ENCODE measurements around the gene FAM135A. TPM values are rescaled to one million over a fixed set of nuclear protein-coding genes. Genes with fewer than 3 reads are reported as not detected.
"Not testable (repeated sequence)": the region's sequence is repeated elsewhere in the genome, so short reads cannot be mapped to it uniquely, and the experiment has no call there.

FAM135A gene
- total RNA-seq, 1 donor, result 21.0 TPM

GRCh38 chr6:70590400-70590799 is 177.1 kb downstream of the FAM135A start:
- no peak for TF ChIP-seq CTCF (IDR thresholded peaks at IDR 0.05; ENCODE audit: insufficient read depth, low read length)
- no peak overlapping the region for H3K4me3 ChIP-seq (ENCODE audit: low read depth, low read length)
- DNase-seq (ENCODE audit: low read depth), result no peak

- H3K4me3 ChIP-seq (ENCODE audit: low read depth, low read length), result no peak overlapping the region
- TF ChIP-seq CTCF (IDR thresholded peaks at IDR 0.05; ENCODE audit: insufficient read depth, low read length), result no peak
- peak; percentile 48 for DNase-seq (ENCODE audit: low read depth)
Measured at GRCh38 chr6:70592391-70593117, 179.2 kb downstream of the FAM135A start.

- TF ChIP-seq CTCF (IDR thresholded peaks at IDR 0.05; ENCODE audit: insufficient read depth, low read length), result no peak
- no peak overlapping the region for H3K4me3 ChIP-seq (ENCODE audit: low read depth, low read length)
- DNase-seq (ENCODE audit: low read depth), result no peak
Measured at GRCh38 chr6:70593118-70593486, 179.8 kb downstream of the FAM135A start.

GRCh38 chr6:70599187-70599586 is 185.9 kb downstream of the FAM135A start:
- TF ChIP-seq CTCF (IDR thresholded peaks at IDR 0.05; ENCODE audit: insufficient read depth, low read length), result no peak
- no peak overlapping the region for H3K4me3 ChIP-seq (ENCODE audit: low read depth, low read length)
- DNase-seq (ENCODE audit: low read depth), result no peak

GRCh38 chr6:70601014-70601413 is 187.7 kb downstream of the FAM135A start:
- no peak overlapping the region for H3K4me3 ChIP-seq (ENCODE audit: low read depth, low read length)
- no peak for TF ChIP-seq CTCF (IDR thresholded peaks at IDR 0.05; ENCODE audit: insufficient read depth, low read length)
- DNase-seq (ENCODE audit: low read depth), result no peak

- H3K4me3 ChIP-seq (ENCODE audit: low read depth, low read length), result no peak overlapping the region
- TF ChIP-seq CTCF (IDR thresholded peaks at IDR 0.05; ENCODE audit: insufficient read depth, low read length), result no peak
- no peak for DNase-seq (ENCODE audit: low read depth)
Measured at GRCh38 chr6:70604254-70604653, 190.9 kb downstream of the FAM135A start.

GRCh38 chr6:70607371-70607770 is 194.1 kb downstream of the FAM135A start:
- not testable (repeated sequence) for DNase-seq (ENCODE audit: low read depth); H3K4me3 ChIP-seq (ENCODE audit: low read depth, low read length)

GRCh38 chr6:70609181-70609580 is 195.9 kb downstream of the FAM135A start:
- H3K4me3 ChIP-seq (ENCODE audit: low read depth, low read length); DNase-seq (ENCODE audit: low read depth): not testable (repeated sequence)

All from fibroblast of the aortic adventitia (primary cell).